Ureter (tissue), 1 donor: ENCODE results near the gene ATP5MC3. TPM values are rescaled to one million over a fixed set of nuclear protein-coding genes. Genes with fewer than 3 reads are reported as not detected.

ENCODE experiments used
- total RNA-seq: library from RNA; stranded (reverse); gene quantifications from one replicate; pipeline ENCODE4 v1.2.4, GENCODE V29; 2023
- donor health status: DM: yes; HTN: yes; CAD: no.

ATP5MC3 gene
- total RNA-seq, 1 donor from 2014 or later, result 187 TPM

Other genes starting within 250 kb of the ATP5MC3 start
- gene CHN1, start 176.3 kb downstream of the ATP5MC3 start, total RNA-seq, result 13.4 TPM
- gene ATF2, start 13.5 kb downstream of the ATP5MC3 start, total RNA-seq, result 65.2 TPM